NCI-H1930 (cell line): ENCODE results near the gene PHACTR3.

Experiments
- DNase-seq, 2 experiments: peaks; one replicate each; lab custom pipeline; 2025; lab: John Stamatoyannopoulos, UW

The PHACTR3 gene

DNA sequence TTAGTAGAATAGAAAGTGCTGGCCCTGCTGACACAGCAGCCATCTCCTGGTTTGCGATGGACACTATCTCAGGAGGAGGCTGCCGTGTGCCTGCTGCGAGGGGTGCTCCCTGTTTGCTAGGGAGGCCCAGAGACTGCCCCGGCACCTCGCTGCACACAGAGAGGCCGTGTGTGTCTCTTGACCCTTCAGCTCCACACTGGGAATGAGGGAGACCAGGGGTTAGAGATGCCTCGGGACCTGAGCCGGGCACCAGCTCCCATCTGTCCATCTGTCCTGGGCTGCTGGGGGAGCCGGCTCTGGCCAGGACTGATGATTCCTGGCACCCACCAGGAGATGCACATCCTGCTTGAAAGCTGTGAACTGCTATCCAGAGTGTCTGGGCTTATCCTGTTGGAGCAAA is 18.2 kb downstream of the PHACTR3 start:
- no peak for DNase-seq

DNA sequence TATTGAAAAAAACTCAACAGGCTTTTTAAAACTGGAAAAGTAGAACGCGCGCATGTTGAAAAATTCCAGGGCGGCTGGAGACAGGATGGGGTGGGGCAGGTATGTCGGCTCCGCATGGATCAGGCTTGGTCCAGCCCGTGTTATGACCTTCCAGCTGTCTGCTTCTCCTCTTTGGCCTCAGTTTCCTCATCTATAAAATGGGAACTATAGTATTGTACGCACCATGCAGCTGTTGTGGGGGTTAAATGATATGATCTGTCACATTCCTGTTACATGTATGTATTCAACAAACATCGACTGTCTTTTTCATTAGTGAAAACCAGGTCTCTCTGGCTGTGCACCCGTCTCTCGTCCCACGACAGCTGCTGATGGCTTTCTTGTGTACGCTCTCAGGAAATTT is 18.8 kb downstream of the PHACTR3 start:
- no peak for DNase-seq

DNA sequence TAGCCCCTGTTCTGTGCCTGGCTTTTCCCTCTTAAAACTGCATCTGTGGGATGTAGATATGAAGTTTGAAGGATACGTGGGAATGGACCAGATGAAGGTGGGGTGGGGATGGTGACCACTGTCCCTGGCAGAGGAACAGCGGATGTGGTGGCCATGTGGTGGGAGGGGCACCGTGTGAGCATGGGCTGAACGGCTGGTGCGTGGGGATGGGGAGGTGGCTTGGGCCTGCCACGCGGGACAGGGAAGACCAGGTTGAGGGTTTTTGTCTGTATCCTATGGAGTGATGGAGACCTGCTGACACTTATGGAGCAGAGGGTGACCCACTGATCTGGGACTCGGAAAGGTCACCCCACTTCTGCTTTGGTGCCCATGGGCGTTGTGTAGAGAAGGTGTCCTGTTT is 19.2 kb downstream of the PHACTR3 start:
- DNase-seq, result no peak

DNA sequence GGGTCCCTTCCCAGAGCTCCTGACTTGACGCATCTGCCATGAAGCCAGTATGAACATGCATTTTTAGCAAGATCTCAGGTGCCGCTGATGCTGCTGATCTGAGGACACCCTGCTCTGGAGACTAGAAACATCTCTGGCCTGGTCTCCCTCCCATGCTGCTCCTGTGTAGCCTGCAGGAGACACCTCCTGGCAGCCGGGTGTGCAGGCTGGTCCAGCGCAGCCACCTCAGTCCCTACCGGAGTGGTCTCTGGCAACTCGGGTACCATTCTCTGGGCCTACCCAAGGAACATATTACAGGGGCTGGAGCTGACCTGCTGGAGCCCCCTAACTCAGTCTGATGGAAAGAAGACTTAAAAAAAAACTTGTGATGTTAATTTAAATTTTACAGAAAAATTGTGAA is 20.1 kb downstream of the PHACTR3 start:
- no peak for DNase-seq

DNA sequence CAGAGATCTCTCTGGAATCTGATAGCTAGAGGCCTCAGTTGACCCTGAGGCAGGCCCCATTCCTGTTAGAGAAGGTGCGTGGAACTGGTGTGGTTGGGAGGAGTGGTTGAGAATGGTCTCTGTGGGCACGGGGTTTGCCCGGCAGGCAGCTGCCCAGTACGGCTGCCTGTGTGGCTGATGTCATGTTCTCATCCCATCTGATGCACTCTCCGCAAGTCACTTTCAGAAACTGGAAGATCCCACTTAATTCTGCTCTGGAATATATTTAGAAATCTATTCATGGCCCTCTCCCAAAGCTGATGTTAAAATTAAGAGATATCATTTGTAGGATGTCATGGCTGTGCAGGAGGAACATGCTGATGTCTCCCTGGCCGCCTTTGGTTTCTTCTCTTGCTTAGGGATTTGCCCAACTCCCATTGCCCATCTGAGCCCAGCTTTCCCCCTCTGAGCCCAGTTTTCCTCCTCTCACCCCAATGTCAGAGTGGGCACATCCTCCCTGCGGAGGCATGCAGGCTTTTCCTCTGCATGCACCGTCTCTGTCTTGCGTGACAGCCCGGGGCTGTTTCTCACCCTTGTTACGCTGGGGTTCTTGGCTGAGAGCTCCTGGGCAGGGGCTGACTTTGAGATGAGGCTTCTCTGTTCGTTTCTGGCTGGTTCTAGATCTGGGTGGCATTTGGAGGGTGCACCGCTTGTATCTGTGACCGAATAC is 21.0 kb downstream of the PHACTR3 start:
- no peak for DNase-seq

- no peak for DNase-seq
Measured at GRCh38 chr20:59627298-59627697, 23.0 kb downstream of the PHACTR3 start.

DNA sequence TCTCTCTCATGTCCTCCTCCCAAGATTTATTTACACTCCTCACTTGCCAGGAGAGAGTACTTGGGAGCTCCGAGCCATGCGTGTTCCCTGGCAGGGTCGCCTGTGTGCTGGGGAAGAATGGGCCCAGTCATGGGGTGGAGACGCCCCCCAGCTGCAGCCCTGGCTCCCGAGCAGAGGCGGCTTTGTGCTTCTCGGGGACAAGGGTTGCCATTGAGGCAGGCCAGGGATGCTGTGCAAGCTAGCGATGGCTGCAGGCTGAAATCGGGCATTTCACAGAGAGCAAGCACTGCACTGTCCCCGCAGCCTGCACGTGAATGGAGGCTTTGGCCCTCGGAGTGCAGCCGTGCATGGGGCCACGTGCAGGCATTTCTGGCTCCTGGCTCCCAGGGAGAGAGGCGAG is 23.8 kb downstream of the PHACTR3 start:
- DNase-seq, result no peak

DNA sequence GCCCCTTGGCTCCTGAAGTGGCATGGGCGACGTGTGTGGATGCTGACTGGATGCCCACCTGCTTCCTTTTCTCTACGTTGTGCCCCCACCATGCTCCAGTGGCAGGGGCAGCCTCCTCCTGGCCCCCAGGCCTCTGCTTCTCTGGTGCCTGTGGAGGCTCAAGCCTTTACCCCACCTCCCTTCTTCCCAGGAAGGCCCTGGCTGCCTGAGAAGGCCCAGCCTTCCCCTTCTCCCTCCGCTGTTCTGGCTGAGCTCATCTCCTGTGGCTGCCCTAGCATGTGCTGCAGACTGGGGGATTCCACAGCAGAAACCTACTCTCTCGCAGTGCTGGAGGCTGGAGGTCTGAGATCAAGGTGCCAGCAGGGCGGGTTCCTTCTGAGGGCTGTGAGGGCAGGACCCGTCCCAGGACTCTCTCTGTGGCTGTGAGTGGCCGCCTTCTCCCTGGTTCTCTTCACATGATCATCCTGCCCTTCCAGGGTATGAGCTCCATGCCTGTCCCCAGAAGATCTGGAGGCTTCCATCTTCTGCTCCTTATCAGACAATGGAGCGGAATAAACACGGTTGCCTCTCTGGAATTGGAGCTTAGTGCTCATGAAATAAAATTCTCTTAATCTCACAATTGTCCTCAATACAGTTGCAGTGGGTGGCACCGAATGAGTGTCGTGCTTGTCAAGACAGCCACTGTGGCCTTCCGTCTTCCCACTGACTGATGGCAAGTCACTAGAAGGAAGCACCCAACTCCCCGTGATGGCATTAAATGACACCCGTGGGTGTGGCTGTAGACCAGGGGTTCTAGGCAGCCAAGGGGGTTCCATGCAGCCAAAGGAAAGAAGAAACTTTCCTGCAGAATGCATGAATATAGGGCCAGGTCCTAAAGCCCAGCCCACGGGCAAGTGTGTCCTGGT is 25.1 kb downstream of the PHACTR3 start:
- no peak for DNase-seq

- DNase-seq, result no peak
Measured at GRCh38 chr20:59630526-59630925, 26.2 kb downstream of the PHACTR3 start.

DNA sequence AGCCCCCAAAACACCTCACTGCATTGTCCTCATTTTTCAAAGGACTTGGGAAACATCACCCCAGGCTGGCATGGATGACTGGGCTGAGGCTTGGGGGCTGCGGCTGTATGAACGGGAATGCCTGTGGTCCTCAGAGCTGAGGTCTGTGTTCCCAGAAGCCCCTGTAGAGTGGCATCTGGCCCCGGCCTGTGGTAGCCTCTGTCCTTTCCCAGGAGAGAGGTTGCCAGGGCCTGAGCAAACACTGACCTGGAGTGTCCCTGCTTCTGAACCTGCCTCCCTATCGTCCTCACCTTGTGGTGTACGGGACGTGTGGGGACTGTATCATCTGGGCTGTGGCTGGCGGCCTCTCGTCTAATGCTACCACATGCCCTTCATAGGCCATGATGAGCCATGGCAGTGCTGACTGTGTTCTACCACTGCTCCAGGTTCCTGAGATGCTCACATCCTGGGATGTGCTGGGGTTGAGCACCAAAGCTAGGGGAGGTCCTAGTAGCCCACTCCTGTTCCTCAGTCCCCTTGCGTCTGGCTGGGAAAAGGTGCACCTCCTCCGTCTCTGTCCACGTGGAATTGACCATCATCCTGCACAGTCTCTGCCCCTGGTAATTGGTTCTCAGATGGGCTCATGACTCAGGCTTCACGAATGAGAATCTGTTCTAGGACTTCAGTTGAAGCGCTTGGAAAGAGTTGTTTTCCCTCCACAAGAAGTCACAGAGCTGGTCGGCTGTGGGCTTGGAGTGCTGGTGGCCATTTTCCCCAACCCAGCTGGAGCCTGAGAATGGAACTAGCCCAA is 27.6 kb downstream of the PHACTR3 start:
- DNase-seq, result no peak

- no peak for DNase-seq
Measured at GRCh38 chr20:59632541-59633113, 28.3 kb downstream of the PHACTR3 start.

DNA sequence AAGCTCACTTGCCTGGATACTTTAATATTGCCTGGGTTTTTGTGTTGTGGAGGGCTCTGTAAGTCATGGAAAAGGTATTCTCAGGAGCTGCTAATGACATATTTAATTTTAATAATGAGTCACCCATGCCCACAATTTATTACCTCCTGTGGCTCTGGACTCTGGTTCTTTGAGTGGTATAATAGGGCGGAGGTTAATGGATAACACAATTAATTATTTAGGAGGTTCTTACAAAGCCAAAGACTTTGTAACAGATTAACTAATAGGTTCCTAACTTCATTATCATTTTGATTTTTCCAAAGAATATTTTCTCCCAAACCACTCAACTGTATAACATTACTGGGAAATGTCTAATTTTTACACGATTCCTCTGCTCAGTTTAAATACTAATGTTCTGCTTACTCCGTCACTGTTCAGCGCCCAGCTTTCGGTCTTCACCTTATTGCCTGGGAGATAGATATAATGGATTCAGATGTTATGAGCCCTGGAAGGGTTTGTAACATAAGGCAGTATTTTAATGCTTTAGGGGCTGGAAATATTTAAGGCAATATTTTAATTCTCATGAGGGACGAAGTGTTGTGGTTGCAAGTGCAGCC is 29.4 kb downstream of the PHACTR3 start:
- DNase-seq, result no peak

- DNase-seq, result no peak
Measured at GRCh38 chr20:59634435-59635005, 30.2 kb downstream of the PHACTR3 start.

DNA sequence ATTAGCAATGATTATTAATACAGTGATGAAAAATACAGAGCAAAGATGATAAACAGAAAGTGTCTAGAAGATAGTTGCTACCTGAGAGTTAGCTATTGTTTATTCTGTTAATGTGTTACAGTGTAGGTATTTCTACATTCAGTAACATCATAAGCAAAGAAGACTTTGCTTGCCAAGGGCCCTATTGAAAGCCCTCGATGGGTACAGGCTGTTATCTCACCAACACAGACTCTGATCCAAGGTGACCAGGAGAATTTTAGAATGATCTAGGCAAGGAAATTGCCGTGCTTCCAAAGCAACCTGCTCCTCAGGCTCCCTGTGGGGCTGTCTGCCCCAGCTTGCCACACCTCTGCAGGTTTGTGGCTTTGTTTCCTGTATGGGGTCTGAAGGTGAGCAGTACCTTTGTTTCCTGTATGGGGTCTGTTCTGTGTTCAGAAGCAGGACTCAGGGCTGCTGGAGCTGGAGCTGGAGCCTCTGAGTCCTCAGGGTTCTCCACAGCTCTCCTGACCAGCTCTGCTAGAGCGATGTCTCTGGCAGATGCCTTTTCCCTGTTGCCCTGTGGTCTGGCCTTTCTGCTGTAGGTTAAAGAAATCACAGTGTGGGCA is 32.5 kb downstream of the PHACTR3 start:
- DNase-seq, result no peak

DNA sequence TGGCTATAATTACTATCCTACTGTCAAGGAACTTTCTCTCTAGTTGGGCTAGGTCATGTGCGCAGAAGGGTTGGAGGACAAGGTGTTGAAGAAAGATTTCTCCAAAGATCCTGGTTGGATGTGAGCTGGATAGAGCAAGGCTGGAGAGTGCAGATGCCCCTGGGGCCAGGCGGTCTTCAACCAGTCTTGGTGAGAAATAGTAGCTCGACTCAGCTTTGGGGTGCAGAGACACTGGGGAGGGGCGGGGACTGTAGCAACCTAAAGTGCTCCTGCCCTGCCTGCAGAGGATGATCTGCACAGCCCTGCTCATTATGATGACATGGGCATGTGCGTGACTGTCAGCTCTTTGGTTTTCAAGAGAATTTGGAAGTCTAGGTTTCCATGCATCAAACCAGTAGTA is 35.9 kb downstream of the PHACTR3 start:
- no peak for DNase-seq

DNA sequence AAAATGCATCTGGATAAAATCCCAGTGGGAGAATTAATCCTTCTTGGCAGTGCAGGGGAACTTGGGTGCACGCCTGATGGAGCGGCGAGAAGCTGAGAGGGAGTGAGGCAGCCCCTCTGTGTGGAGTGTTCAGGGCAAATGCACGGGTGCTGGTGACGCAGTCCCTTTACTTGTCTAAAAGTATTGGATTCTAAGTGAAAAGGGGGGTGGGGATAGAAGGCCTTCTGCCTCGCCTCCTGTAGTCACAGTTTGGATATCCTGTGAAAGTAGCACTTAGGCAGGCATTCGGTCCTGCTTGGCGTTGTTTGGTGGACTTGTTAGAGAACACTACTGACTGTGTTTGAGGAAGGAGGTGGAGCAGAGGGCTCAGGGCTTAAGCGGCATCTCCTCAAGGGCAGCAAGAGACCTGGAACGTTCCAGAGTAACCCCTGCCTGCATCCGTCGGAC is 39.3 kb downstream of the PHACTR3 start:
- DNase-seq, result no peak

- no peak for DNase-seq
Measured at GRCh38 chr20:59644371-59644939, 40.1 kb downstream of the PHACTR3 start.

GRCh38 chr20:59645271-59645670 is 40.9 kb downstream of the PHACTR3 start:
- no peak for DNase-seq

DNA sequence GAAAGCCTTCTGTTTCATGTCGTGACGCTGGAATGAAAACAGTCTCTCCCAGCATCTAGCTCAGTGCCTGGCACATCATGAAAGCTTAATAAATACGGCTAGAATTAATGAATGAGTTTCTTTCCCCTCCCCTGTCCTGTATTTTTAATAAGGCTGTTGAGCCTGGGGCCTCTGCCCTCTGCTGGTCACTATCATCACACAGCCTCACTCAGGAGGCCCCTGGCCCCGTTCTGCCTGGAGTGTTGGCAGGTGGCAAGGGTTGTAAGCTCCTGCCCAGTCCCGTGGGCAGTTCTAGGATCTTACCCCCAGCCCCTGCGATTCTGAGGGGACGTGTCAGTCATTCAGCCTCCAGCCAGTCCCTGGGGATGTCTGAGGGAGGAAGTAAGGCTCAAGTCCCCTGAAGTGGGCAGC is 41.4 kb downstream of the PHACTR3 start:
- no peak for DNase-seq

- DNase-seq, result no peak
Measured at GRCh38 chr20:59646487-59646886, 42.1 kb downstream of the PHACTR3 start.

GRCh38 chr20:59647271-59647670 is 42.9 kb downstream of the PHACTR3 start:
- no peak for DNase-seq
